HG02798 (cell line): ENCODE results near the gene C11orf21.
"Not testable (repeated sequence)": the region's sequence is repeated elsewhere in the genome, so short reads cannot be mapped to it uniquely, and the experiment has no call there.

Experiments used
- ATAC-seq: cut with Tn5 transposase; IDR thresholded peaks from one replicate; pipeline ENCODE4 v1.9.1; 2021; ENCODE audit warnings: mild to moderate bottlenecking; ENCODE audit not compliant: unreplicated experiment, poor library complexity

Gene C11orf21

DNA sequence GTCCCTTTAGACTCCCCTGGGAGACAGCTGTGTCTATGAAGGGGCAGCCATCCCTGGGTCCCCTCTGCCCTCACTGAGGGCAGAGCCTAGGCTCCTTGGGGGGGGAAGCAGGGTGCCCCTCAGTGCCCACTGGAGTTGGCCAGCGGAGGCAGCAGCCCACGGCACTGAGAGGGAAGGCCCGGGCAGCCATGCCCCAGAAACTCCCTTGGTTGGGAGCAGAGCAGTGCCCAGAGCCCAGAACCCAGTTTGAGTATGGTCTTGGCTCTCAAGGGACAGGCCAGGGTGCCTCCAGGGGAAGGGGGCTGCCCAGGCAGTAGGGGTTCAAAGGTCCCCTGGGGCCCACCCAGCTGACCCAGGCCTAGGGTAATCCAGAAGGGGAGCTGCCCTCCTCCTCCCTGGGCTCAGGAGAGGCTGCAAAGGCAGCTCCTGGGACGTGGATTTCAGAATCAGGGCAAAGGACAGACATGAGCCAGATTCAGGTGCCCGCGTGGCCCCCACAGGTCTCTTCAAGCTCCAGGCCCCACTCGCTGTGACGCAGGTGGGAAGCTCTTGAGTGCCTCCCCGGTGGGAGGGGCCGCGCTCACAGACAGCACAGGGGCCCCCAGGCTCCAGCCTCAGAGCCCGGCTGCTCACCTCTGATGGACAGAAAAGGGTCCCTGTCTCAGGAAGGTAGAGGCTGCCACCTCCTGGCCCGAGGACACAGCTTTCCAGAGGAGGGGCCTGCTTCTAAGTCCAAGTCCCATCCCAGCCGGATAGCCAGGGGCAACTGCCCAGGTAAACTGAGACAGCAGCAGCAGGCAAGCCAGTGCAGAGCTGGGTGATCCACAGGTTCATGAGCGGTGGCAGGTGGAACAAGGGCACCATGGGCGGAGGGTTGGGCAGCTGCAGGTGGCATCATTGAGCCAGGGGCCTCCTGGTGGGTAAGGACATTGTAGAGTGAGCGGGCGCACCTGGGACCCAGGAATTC is 2.6 kb downstream of the C11orf21 start:
- ATAC-seq: no peak

DNA sequence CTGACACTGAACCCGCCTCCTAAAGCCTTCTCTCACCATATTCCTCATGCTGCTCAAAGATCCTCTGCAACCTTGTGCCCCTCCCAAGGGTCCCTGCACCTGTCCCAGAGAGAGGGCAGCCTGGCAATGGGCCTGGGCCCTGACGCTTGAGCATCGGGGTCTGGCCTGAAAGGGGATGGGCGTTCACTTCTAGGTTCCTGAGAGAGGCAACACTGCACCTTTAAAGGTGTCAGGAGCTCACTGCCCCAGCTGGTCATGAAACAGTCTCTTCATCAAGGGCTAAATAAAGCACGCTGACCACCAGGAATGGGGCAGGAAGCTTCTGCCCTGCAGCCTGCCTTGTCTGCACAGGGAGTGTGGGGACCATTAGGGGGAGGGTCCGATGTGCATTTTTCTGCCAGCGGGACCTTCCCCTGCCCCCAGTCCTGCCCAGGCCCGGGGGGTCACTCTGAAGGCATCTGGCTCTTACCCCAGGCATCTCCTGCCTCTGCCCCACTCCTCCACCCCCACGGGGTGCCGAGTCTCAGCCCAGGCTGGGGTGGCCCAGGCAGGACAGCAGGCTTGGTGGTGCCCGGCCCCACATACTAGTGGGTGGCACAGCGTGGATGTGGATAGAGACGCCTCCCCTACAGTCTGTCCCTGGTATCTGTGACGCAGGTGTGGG is 3.5 kb downstream of the C11orf21 start:
- ATAC-seq: no peak

DNA sequence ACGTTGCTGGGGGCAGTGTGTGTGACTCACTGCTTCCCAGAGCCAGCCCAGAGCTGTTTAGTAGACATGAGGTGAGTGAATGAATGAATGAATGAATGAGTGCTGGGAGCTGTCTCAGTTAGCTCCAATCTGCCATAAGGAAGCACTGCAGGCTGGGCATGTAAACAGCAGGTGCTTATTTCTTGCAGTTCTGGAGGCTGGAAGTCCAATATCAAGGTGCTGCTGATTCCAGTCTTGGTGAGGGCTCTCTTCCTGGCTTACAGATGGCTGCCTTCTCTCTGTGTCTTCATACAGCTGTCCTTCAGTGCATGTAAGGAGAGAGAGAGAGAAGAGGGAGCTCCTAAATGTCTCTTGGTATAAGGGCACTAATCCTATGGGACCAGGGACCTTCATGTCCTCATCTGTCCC is 4.1 kb downstream of the C11orf21 start:
- ATAC-seq: no peak

DNA sequence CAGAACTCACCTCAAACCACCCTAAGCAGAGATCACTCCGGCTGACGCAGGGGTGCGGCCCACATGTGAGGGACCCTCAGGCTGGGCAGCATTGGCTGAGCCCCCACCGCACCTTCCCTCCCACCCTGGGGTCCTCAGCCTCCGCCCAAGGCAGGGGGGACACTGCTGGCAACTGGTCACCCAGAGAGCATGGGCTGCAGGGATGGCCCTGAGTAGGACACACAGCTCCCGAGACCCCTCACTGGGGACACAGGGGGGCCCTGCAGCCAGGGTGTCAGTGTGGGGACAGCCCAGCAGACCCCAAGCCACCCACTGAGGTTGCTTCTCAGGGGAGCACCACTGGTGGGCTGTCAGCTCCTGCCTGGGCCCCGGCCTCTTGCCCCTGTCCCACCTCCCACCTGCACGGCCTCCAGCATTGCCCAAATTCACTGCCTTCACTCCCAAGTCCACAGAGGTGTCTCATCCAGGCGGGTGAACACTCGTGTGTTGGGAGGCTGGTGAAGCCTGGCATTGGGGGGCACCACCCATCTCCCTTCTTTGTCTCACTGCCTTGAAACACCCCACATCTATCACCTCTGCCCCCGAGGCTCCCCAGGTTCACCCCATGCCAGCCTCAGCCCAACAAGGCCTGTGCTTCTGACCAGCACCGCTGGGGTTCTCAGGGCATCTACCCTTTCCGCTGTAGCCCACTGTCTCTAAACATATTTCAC is 4.7 kb downstream of the C11orf21 start:
- ATAC-seq: no peak

DNA sequence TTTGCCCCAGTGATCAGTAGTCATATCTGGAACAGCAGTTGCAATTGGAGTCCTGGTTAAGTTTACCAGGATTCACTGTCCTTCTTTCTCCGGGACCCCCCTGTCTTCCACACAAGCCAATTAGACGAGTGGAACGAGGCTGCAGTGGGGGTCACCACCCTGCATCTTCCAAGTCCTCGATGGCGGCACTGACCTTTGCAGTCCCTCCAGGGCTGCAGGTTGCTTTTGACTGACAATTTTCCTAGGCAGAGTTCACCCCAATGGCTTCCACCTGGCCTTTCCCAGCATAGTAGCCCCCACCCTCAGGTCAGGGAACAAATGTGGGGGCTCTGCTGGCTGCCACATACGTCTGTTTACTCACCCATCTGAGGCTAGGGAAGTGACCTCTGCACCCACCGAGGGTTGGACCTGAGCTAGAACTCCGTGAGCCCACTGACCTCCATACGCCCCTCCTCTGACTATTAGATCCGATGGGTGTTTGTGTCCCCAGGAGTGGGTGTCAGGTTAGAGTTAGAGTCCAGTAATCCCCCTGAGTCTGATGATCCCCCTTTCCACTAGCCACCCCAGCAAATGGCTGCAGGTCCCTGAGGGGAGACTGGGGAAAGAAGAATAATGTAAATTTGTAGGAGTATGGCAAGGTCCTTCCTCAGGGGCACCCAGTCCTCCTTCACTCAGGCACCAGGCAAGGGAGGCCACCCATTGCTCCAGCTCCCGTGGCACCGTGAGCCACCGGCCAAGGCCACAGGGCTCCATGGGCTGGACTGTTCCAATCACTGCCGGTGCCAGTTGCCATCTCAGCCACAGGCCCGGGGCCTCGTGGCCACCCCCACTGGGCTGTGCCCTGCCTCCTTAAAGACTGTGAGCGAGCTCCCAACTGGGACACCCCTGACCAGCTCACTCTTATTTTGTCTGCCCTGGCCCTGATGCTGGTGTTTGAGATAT is 5.5 kb downstream of the C11orf21 start:
- ATAC-seq: no peak

DNA sequence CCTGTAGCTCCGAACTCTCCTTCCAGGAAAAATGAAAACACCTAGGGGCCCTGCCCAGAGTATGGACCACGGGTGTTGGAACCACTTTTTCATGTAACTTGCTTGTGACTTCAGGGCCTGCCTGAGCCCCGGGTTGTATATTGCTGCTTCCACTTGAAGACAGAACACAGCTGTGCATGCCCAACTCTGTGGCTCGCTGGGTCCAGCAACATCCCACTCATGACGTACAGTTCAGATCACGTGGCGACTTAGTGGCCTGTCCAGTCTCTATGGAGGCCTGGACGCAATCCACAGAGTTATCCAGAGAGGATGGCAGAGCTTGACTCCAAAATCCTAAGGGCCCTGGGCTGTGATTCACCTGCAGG is 6.8 kb downstream of the C11orf21 start:
- ATAC-seq: no peak

DNA sequence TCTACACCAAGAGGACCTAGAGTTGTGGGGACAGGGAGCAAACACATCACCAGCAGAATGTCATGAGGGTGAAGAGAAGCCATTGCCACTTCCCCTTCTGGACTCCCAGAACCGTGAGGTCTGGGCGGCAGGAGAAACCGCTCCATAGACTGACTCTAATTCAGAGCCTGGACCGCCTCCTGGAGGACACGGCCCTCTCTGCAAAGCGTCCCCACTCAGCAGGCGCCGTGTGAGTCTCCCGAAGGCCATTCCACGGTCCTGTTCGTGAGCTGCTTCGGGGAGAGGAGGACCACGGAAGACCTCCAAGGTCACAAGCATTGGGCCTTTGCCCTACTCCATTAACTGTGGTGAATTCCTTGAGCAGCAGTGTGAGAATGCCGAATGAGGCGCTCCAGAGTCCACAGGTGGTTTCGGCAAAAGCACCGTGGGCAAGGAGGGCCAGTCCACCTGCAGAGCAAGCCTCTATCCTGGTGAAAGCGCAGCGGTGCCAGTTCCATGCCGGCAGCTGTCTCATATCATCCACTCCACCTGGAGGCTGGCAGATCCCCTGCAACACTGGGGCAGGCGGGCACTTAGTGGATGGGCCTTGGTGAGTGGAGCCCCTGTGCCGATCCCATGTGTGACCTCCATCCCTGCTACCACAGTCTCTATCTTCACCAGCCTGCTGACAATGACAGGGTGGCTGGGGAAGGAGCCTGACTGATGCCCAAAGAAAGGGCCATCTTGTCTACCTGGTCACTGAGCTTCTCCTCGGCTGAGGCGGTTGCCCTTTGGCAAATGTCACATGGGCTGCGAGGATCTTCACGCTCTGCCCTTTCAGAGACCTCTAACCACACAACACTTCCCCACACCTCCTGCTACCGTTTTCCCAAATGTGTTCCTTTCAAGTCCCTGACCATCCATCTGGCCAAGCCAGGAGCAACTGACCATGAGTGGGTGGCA is 7.5 kb downstream of the C11orf21 start:
- ATAC-seq: no peak

DNA sequence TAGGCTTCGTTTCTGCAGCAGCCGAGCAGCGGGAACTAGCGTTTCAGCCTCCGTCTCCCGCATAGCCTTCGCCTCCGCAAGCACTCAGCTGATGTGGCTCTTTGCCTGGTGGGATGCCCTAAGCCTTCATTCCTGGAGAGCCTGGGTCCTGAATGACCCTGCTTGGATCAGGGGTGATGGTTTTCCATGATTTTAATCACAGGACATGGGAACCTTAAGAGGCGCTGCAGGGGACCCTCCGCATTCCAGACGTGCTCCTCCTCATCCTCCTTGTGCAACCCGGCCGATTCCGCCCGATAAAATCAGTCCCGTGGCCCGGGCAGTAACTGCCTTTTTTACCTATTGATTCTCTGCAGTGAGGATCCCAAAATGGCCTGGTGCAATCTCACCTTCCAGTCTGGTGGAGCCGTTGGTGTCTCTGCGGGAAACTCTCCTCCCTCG is 8.2 kb downstream of the C11orf21 start:
- no peak for ATAC-seq

DNA sequence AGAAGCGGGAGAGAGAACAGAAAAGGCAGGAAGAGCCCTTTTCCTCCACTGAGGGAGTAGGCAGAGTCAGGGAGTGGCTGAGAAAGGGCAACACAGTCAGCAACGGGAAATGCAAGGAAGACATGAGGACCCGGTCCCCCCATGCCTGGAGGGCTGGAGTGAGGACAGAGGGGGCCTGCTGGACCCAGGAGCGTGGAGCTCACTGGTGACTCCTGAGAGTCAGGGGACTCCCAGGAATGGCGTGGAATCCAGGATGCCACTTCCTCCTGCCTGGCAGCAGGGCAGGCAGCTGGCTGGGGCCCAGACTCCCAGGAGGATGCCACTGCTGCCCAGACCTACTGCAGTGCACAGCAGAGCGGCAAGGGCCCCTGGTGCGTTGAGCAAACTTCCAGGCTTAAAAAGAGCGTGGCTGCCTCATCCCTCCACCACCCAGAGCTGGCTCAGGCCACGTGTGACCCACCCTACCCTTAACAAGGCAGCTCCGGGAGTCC is 11.3 kb downstream of the C11orf21 start:
- ATAC-seq: no peak

DNA sequence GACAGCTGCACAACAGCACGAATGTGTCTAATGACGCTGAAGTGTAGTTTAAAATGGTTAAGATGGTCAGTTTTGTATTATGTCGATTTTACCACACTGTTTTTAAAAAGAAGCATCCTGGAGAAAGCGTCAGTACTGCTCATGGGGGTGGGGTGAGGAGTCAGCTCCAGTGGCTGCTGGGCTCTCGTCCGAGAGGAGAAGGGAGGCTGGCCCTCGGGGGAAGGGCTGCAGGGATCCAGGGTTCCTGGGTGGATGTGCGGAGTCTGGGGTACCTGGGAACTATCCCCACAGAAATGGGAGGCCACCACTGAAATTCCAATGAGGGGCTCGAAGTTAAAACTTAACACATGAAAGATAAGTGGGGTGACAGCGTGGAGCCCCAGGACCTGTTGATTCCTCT is 11.9 kb downstream of the C11orf21 start:
- ATAC-seq: no peak

DNA sequence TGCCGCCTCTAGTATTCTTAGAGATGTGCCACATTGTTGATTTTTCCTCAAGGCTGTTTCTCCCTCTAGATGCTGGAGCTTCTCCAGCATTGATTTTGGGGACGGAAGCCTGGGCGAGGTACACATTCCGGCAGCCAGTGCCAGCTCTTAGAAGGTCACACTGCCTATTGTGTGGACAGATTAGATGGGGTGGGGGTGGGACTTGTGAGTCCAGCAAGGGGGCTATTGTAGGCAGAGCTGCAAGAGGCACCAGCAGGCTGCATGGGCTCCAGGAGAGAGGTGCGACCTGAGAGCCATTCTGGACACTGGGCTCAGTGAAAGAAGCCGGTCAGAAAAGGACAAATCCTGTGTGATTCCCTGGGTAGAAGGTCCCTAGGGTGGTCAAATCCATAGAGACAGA is 12.4 kb downstream of the C11orf21 start:
- no peak for ATAC-seq

DNA sequence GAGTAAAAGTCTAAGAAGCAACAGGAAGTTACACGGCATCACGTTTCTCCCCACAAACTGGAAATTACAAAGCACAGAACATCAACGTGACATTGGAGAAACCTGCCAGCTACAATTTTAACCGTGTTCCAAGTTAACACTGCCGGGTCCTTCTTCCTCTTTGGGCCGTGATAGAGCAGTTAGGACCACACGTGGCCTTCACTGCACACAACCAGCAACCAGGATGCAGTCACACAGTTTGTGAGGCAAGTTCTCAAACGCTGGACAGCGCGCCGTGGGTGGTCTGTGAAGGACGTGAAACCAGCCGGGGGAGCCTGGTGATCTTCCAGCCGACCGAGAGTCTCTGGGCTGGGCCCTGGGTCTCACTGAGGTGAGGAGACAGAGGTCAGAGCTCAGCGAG is 14.6 kb downstream of the C11orf21 start:
- no peak for ATAC-seq

DNA sequence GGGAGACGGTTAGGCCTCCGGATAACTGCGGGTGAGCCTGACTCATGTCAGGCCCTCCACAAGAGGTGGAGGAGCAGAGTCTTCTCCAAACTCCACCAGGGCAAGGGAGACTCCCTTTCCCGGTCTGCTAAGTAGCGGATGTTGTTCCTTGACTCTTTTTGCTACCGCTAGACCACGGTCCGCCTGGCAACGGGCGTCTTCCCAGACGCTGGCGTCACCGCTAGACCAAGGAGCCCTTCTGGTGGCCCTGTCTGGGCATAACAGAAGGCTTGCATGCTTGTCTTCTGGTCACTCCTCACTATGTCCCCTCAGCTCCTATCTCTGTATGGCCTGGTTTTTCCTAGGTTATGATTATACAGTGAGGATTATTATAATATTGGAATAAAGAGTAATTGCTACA is 15.4 kb downstream of the C11orf21 start:
- ATAC-seq: not testable (repeated sequence)

DNA sequence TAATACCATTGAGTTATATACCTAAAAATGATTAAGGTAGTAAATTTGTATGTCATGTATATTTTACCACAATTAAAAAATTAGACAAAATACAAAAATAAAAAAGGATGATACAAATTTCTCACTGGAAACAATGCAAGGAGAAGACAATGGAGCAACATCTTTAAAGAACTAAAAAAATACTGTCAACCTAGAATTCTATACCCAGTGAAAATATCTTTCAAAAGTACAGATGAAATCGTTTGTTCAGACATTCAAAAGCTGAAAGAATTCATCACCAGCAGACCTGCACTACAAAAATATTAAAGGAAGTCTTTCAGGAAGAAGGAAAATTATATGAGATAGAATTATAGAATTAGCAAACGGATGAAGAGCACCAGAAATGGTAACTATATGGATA is 21.5 kb downstream of the C11orf21 start:
- ATAC-seq: no peak

DNA sequence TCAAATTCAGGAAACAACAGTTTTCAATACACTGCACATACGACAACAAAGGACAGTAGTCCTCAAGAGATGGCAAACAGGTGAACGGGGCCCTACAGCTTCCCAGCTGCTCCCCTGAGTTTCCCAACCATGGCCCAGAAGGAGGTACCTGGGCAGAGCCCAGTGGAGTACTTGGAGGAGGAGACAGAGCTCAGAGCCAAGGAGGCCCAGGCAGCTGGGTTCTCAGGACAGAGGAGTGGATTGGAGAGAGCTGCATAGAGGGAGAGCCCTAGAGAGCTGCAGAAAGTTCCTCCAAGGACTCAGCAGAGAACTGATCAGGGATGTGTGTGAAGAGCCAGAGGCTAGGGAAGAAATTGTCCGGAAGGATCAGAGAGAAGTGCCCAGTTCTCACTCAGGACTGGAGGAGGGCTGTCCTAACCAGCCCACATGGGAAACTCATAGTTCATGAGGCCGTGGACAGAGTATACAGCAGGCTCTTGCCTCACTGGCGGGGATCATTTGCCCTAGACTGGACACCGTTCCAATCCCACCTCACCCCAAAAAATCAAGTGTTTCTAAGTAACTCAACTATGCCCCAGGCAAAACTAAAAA is 23.7 kb downstream of the C11orf21 start:
- ATAC-seq: no peak

DNA sequence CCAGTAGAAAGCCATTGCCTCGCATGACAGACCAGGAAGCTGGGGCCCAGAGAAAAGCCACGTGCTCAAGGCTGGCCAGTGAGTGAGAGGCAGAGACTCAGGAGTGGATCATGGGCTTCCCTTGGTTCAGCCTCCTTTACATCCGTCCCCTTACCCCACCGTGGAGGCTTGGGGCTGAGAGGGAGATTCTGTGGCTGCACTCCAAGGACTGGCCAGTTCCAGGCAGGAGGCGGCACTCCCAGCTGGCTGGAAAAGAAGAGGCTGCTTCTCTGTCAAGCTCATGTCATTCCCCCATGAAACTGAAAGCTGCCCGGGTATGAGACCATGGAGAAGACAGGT is 24.7 kb downstream of the C11orf21 start:
- ATAC-seq: no peak

DNA sequence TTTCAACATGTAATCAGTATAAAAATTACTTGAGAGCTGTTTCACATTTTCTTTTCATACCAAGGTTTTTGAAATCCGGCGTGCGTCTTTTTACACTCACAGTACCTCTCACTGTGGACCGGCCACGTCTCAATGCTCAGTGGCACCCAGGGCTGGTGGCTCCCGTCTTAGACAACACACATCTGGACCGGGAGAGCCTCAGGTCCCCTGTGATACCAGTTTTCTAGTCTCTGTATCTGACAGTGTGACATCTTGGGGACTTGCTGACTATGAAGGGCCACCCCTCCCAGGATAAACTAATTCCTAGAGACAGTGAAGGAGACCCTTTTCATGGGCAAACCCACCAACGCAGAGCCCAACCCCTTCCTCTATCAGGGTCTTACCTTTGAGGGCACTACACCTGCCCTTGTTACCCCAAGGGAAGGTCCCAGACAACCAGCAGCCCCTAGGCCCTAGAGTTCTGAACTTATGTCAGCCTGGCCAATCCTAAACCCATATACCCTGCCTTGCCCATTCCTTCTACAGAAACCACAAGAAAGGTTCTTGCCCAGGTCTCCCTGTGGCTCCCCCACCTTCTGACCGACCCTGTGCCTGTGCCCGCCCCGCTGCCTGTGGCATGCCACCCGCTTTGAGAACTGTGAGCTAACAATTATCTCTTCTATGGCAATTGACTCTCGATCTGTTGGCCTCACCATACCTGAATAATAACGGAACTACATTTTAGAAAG is 25.3 kb downstream of the C11orf21 start:
- ATAC-seq: no peak
